Measurements from ENCODE around the gene HLF. TPM values are rescaled to one million over a fixed set of nuclear protein-coding genes. Genes with fewer than 3 reads are reported as not detected.

HLF gene
- total and polyA plus RNA-seq, 4 donors, result 8.0 to 59.3 (median 24.6) TPM

- TF ChIP-seq ZBTB33 (IDR thresholded peaks at IDR 0.05) (no peak), SP1 (IDR thresholded peaks at IDR 0.05) (no peak), FOXA1 (IDR thresholded peaks at IDR 0.05) (no peak), ATF3 (IDR thresholded peaks at IDR 0.05) (no peak), RAD21 (IDR thresholded peaks at IDR 0.05) (no peak), JUND (IDR thresholded peaks at IDR 0.05) (no peak), MAX (IDR thresholded peaks at IDR 0.05) (no peak), HNF4A (conservative IDR thresholded peaks at IDR 0.05) (no peak)
Measured at GRCh38 chr17:55344514-55344997, 79.8 kb downstream of the HLF start (continued).

GRCh38 chr17:55345132-55345531, 80.4 kb downstream of the HLF start:
- WGBS, result 88% methylated on average over 1 of the region's 1 CpG
- Histone ChIP-seq H3K9me3 (ENCODE audit: control insufficient read depth in 4 of 4, low read length in 3 of 4) (no peaks in the 10 kb centered on the region), H3K27me3 (ENCODE audit: control insufficient read depth in 4 of 4, insufficient read depth in 4 of 4, low read length in 3 of 4) (no peaks in the 10 kb centered on the region), H3K36me3 (ENCODE audit: control insufficient read depth in 4 of 4, insufficient read depth in 3 of 4, low read depth in 1 of 4, low read length in 3 of 4) (no peaks in the 10 kb centered on the region), H3K4me3 (ENCODE audit: low read depth in 1 of 3, low read length in 3 of 3) (no peak overlapping the region), H3K9ac (ENCODE audit: low read depth in 1 of 2, low read length in 2 of 2) (no peak overlapping the region), H3K4me1 (ENCODE audit: control insufficient read depth in 4 of 4, insufficient read depth in 4 of 4, low read length in 3 of 4) (peaks cover 0 to 7% (median 2%) of the 10 kb centered on the region in 4 donors), H3K27ac (ENCODE audit: low read depth in 1 of 2, low read length in 2 of 2) (no peak overlapping the region)
- TF ChIP-seq REST (IDR thresholded peaks at IDR 0.05), result no peak
- TF ChIP-seq FOXA1 (IDR thresholded peaks at IDR 0.05), result no peak
- TF ChIP-seq JUND (IDR thresholded peaks at IDR 0.05), result no peak
- no peak for TF ChIP-seq ATF3 (IDR thresholded peaks at IDR 0.05)
- no peak for TF ChIP-seq HNF4G (IDR thresholded peaks at IDR 0.05)
- TF ChIP-seq ZBTB33 (IDR thresholded peaks at IDR 0.05), result no peak
- no peak for TF ChIP-seq HNF4A (conservative IDR thresholded peaks at IDR 0.05)
- DNase-seq (ENCODE audit: low spot score), result no peak

- Histone ChIP-seq H3K9ac (ENCODE audit: low read depth in 1 of 2, low read length in 2 of 2) (no peak overlapping the region), H3K27ac (ENCODE audit: low read depth in 1 of 2, low read length in 2 of 2) (no peak overlapping the region), H3K4me1 (ENCODE audit: control insufficient read depth in 4 of 4, insufficient read depth in 4 of 4, low read length in 3 of 4) (peaks cover 0 to 7% (median 2%) of the 10 kb centered on the region in 4 donors), H3K4me3 (ENCODE audit: low read depth in 1 of 3, low read length in 3 of 3) (no peak overlapping the region), H3K9me3 (ENCODE audit: control insufficient read depth in 4 of 4, low read length in 3 of 4) (no peaks in the 10 kb centered on the region), H3K27me3 (ENCODE audit: control insufficient read depth in 4 of 4, insufficient read depth in 4 of 4, low read length in 3 of 4) (no peaks in the 10 kb centered on the region), H3K36me3 (ENCODE audit: control insufficient read depth in 4 of 4, insufficient read depth in 3 of 4, low read depth in 1 of 4, low read length in 3 of 4) (no peaks in the 10 kb centered on the region)
- WGBS, result 93% methylated on average over 1 of the region's 1 CpG
- no peak for DNase-seq (ENCODE audit: low spot score)
- TF ChIP-seq EGR1 (IDR thresholded peaks at IDR 0.05; ENCODE audit: low read depth in 2 of 2), result no peak
- no peak for TF ChIP-seq YY1 (IDR thresholded peaks at IDR 0.05)
- no peak for TF ChIP-seq HNF4A (conservative IDR thresholded peaks at IDR 0.05)
- no peak for TF ChIP-seq ATF3 (IDR thresholded peaks at IDR 0.05)
- no peak for TF ChIP-seq GABPA (IDR thresholded peaks at IDR 0.05 in 1 of 2, conservative IDR thresholded peaks at IDR 0.05 in 1 of 2)
- no peak for TF ChIP-seq RAD21 (IDR thresholded peaks at IDR 0.05)
- no peak for TF ChIP-seq MAX (IDR thresholded peaks at IDR 0.05)
- TF ChIP-seq ZBTB33 (IDR thresholded peaks at IDR 0.05), result no peak
- TF ChIP-seq RXRA (IDR thresholded peaks at IDR 0.05), result no peak
- TF ChIP-seq FOXA1 (IDR thresholded peaks at IDR 0.05), result no peak
Measured at GRCh38 chr17:55346658-55347057, 81.9 kb downstream of the HLF start.

All from liver (tissue), 9 donors.